OCI-LY1 (cell line): ENCODE results near the gene MAPK8IP3.

Experiments
- CTCF ChIP-seq: fragments of 200-600 bp; sonication (generic), shearing (Covaris generic); IDR thresholded peaks from 2 replicates; pipeline ENCODE4 v1.5.1; 2017; ENCODE audit warnings: mild to moderate bottlenecking, antibody characterized with exemption, low read length, moderate library complexity, mixed read lengths
- EZH2 ChIP-seq: fragments of 200-600 bp; sonication (generic), shearing (Covaris generic); IDR thresholded peaks from 2 replicates; pipeline ENCODE4 v1.8.0; 2017; ENCODE audit warnings: borderline replicate concordance, mixed run types, mild to moderate bottlenecking, antibody characterized with exemption, low read length, moderate library complexity, mixed read lengths

- TF ChIP-seq CTCF: no peak
- TF ChIP-seq EZH2: no peak
Measured at GRCh38 chr16:1779234-1779701, 73.3 kb downstream of the MAPK8IP3 start.
